ENCODE measurements around the gene ZNF714. TPM values are rescaled to one million over a fixed set of nuclear protein-coding genes. Genes with fewer than 3 reads are reported as not detected.

The ZNF714 gene
- total RNA-seq, 1 donor from 2014 or later = 12.5 TPM

GRCh38 chr19:21141787-21142464, 59.9 kb downstream of the ZNF714 start, which contains the start of gene ZNF431:
Gene ZNF431 (plus strand): TSS chr19:21142040. CDS start chr19:21142184, 144 bp downstream.
- H3K27ac Mint-ChIP-seq = peak within 1 kb of the TSS; percentile 98
- peak within 1 kb of the TSS; percentile 100 for H3K4me3 Mint-ChIP-seq
- TF ChIP-seq, protein P1, sequence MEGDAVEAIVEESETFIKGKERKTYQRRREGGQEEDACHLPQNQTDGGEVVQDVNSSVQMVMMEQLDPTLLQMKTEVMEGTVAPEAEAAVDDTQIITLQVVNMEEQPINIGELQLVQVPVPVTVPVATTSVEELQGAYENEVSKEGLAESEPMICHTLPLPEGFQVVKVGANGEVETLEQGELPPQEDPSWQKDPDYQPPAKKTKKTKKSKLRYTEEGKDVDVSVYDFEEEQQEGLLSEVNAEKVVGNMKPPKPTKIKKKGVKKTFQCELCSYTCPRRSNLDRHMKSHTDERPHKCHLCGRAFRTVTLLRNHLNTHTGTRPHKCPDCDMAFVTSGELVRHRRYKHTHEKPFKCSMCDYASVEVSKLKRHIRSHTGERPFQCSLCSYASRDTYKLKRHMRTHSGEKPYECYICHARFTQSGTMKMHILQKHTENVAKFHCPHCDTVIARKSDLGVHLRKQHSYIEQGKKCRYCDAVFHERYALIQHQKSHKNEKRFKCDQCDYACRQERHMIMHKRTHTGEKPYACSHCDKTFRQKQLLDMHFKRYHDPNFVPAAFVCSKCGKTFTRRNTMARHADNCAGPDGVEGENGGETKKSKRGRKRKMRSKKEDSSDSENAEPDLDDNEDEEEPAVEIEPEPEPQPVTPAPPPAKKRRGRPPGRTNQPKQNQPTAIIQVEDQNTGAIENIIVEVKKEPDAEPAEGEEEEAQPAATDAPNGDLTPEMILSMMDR (IDR thresholded peaks at IDR 0.05) = no peak
- peaks cover 42% of the 10 kb centered on the region for H3K36me3 Mint-ChIP-seq (ENCODE audit: low read depth)
- H3K9me3 Mint-ChIP-seq = no peaks in the 10 kb centered on the region
- intact Hi-C loops (cut with micrococcal nuclease) = loop anchor here (1.0 to 10.0 kb wide), 12 partner anchors 59 to 717 kb away; partner anchors contain the start of genes ZNF100, ZNF43, ZNF430 and ZNF493
- no peaks in the 10 kb centered on the region for H3K27me3 Mint-ChIP-seq
- peak; percentile 73 for DNase-seq
- CTCF ChIA-PET = no interaction called here
- H3K4me1 Mint-ChIP-seq = peaks cover 32% of the 10 kb centered on the region
- peak; percentile 99 for ATAC-seq (ENCODE audit: low read depth)
- POLR2A ChIA-PET = interaction anchor here (0.6 to 2.4 kb wide), 27 partner anchors 21 to 1103 kb away, joined by 3 to 15 read pairs (median 4); partner anchors contain the start of genes ZNF100, ZNF429, ZNF430 and ZNF493

DNA sequence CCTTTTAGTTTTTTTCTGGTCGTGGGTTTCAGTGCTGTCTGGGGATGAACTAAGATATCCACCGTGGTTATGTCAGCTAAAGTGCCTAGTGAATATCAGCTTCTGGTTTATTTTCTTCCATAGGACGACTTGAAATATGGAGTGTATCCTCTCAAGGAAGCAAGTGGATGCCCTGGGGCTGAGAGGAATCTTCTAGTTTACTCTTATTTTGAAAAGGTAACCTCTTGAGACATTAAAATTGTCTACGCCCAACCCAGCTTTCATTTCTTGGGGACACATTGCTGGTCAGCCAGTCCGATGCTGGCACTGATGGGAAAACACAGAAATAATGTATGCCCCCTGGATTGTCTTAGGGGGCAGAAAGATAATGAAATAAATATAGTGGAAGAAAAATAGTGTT, 61.4 kb downstream of the ZNF714 start:
- Mint-ChIP-seq H3K9me3 (no peaks in the 10 kb centered on the region), H3K4me1 (peaks cover 32% of the 10 kb centered on the region), H3K36me3 (ENCODE audit: low read depth) (peaks cover 54% of the 10 kb centered on the region), H3K27ac (no peak overlapping the region), H3K27me3 (no peaks in the 10 kb centered on the region), H3K4me3 (peak overlapping the region; percentile 56)
- CTCF ChIA-PET = interaction anchor here (0.6 kb wide), 1 partner anchor 46 kb away, joined by 4 read pairs; no protein-coding TSS in a partner anchor
- intact Hi-C loops (cut with micrococcal nuclease) = loop anchor here (5.0 to 10.0 kb wide), 7 partner anchors 146 to 719 kb away; partner anchors contain the start of genes ZNF100, ZNF43, ZNF493 and ZNF66
- POLR2A ChIA-PET = interaction anchor here (2.2 to 2.4 kb wide), 2 partner anchors 144 to 362 kb away, joined by 11 to 15 read pairs; partner anchors contain the start of gene ZNF429
- DNase-seq (no peak), ATAC-seq (ENCODE audit: low read depth) (no peak)
- TF ChIP-seq, protein P1 (IDR thresholded peaks at IDR 0.05) = no peak

GRCh38 chr19:21143854-21144253, 61.9 kb downstream of the ZNF714 start:
- Mint-ChIP-seq H3K4me1 (peaks cover 32% of the 10 kb centered on the region), H3K36me3 (ENCODE audit: low read depth) (peaks cover 59% of the 10 kb centered on the region), H3K9me3 (no peaks in the 10 kb centered on the region), H3K27ac (no peak overlapping the region), H3K4me3 (no peak overlapping the region), H3K27me3 (no peaks in the 10 kb centered on the region)
- CTCF ChIA-PET = interaction anchor here (0.6 kb wide), 1 partner anchor 46 kb away, joined by 4 read pairs; no protein-coding TSS in a partner anchor
- TF ChIP-seq, protein P1 (IDR thresholded peaks at IDR 0.05) = no peak
- POLR2A ChIA-PET = no interaction called here
- intact Hi-C loops (cut with micrococcal nuclease) = loop anchor here (5.0 to 10.0 kb wide), 7 partner anchors 147 to 719 kb away; partner anchors contain the start of genes ZNF100, ZNF43, ZNF493 and ZNF66
- ATAC-seq (ENCODE audit: low read depth) (no peak), DNase-seq (no peak)

DNA sequence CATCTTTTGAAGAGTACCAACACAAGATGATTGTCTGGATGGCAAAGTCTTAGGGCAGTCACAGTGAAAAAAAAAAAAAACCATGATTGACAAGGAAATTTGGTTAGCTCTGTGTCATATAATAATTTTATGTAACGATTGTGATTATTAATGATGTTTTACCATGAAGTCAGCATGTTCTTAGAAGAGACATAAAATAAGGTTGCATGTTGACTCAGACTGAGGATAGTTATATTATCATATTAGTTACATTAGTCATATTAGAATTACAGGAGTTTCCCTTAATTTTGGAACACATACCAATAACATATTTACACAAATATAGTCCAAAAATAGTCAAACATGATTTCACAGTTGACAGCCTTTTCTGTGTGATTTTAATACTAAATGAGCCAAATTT, 65.5 kb downstream of the ZNF714 start:
- ATAC-seq (ENCODE audit: low read depth) (no peak), DNase-seq (no peak)
- Mint-ChIP-seq H3K36me3 (ENCODE audit: low read depth) (peaks cover 82% of the 10 kb centered on the region), H3K27me3 (no peaks in the 10 kb centered on the region), H3K4me1 (peaks cover 22% of the 10 kb centered on the region), H3K4me3 (no peak overlapping the region), H3K9me3 (no peaks in the 10 kb centered on the region), H3K27ac (no peak overlapping the region)
- intact Hi-C loops (cut with micrococcal nuclease) = loop anchor here (10.0 kb wide), 2 partner anchors 247 to 723 kb away; partner anchors contain the start of gene ZNF493
- ChIA-PET POLR2A (no interaction called here), CTCF (no interaction called here)
- TF ChIP-seq, protein P1 (IDR thresholded peaks at IDR 0.05) = no peak

DNA sequence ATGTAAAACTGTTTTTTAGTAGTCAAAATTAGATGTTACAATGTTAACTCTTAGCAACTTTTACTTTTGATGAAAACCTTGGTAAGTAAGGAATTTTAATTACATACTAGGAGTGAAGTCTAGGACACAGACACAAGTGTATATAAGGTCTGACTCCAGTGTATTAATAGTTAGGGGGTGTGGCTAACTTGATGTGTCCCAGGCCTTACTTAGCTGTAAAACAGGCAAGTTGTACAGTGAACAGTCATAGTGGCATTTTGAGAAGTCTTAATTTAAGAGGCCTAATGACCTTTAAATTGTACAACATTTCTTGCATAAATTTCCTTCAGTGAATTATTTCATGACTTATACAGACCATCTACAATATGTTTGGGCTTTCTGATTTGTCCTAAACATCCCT, 66.7 kb downstream of the ZNF714 start:
- intact Hi-C loops (cut with micrococcal nuclease) = loop anchor here (10.0 kb wide), 2 partner anchors 246 to 724 kb away; partner anchors contain the start of gene ZNF493
- Mint-ChIP-seq H3K9me3 (no peaks in the 10 kb centered on the region), H3K27ac (no peak overlapping the region), H3K4me1 (peaks cover 12% of the 10 kb centered on the region), H3K36me3 (ENCODE audit: low read depth) (peaks cover 86% of the 10 kb centered on the region), H3K27me3 (no peaks in the 10 kb centered on the region), H3K4me3 (no peak overlapping the region)
- CTCF ChIA-PET = no interaction called here
- POLR2A ChIA-PET = no interaction called here
- no peak for ATAC-seq (ENCODE audit: low read depth)
- TF ChIP-seq, protein P1 (IDR thresholded peaks at IDR 0.05) = no peak
- DNase-seq = no peak
